Right forelimb (tissue), 1 donor: ENCODE measurements around the gene VSNL1.
A peak's percentile ranks its signal among the peaks of the same experiment; 100 is the strongest.

Experiments used
- DNase-seq: peaks from one replicate; pipeline ENCODE4 v3.0.0-alpha.2; 2018

VSNL1 gene

GRCh38 chr2:17615728-17616351 is 75.3 kb downstream of the VSNL1 start:
- no peak for DNase-seq

GRCh38 chr2:17616405-17616804 is 75.9 kb downstream of the VSNL1 start:
- DNase-seq, result no peak

- DNase-seq, result peak; percentile 1
Measured at GRCh38 chr2:17617516-17617915, 77.0 kb downstream of the VSNL1 start.

GRCh38 chr2:17617955-17618354 is 77.5 kb downstream of the VSNL1 start:
- no peak for DNase-seq

GRCh38 chr2:17620280-17620679 is 79.8 kb downstream of the VSNL1 start:
- DNase-seq, result no peak

GRCh38 chr2:17620841-17621240 is 80.3 kb downstream of the VSNL1 start:
- DNase-seq, result no peak

- DNase-seq, result no peak
Measured at GRCh38 chr2:17621781-17622180, 81.3 kb downstream of the VSNL1 start.

GRCh38 chr2:17625446-17625845 is 85.0 kb downstream of the VSNL1 start:
- DNase-seq, result no peak

- DNase-seq, result no peak
Measured at GRCh38 chr2:17626986-17627385, 86.5 kb downstream of the VSNL1 start.

- DNase-seq, result no peak
Measured at GRCh38 chr2:17627434-17627833, 86.9 kb downstream of the VSNL1 start.

- DNase-seq, result no peak
Measured at GRCh38 chr2:17628349-17629261, 88.1 kb downstream of the VSNL1 start.

GRCh38 chr2:17630089-17630488 is 89.6 kb downstream of the VSNL1 start:
- no peak for DNase-seq

GRCh38 chr2:17634997-17635396 is 94.5 kb downstream of the VSNL1 start:
- peak; percentile 53 for DNase-seq

- DNase-seq, result no peak
Measured at GRCh38 chr2:17636257-17636656, 95.8 kb downstream of the VSNL1 start.

GRCh38 chr2:17637131-17637906 is 96.8 kb downstream of the VSNL1 start:
- DNase-seq, result no peak

GRCh38 chr2:17638196-17638743 is 97.8 kb downstream of the VSNL1 start:
- DNase-seq, result no peak

- no peak for DNase-seq
Measured at GRCh38 chr2:17640406-17640805, 99.9 kb downstream of the VSNL1 start.

GRCh38 chr2:17643031-17643615 is 102.6 kb downstream of the VSNL1 start:
- no peak for DNase-seq

GRCh38 chr2:17644997-17645720 is 104.7 kb downstream of the VSNL1 start:
- no peak for DNase-seq

GRCh38 chr2:17646081-17646554 is 105.6 kb downstream of the VSNL1 start:
- DNase-seq, result no peak

GRCh38 chr2:17646838-17647701 is 106.6 kb downstream of the VSNL1 start:
- no peak for DNase-seq
